A172 (cell line): ENCODE measurements around the gene NTMT1. TPM values are rescaled to one million over a fixed set of nuclear protein-coding genes. Genes with fewer than 3 reads are reported as not detected.
A peak's percentile ranks its signal among the peaks of the same experiment; 100 is the strongest.

Experiments used
- DNase-seq: peaks from one replicate; pipeline ENCODE4 v3.0.0-alpha.2; 2015; ENCODE audit warnings: low spot score
- total RNA-seq: library from RNA; depleted of rRNA; stranded (reverse); fragments of >200 nt; shearing (Covaris generic); gene quantifications from 2 replicates; pipeline ENCODE4 v1.2.3, GENCODE V29; 2014

Gene NTMT1
- total RNA-seq, 1 experiment from 2014 or later = 43.8 TPM

DNA sequence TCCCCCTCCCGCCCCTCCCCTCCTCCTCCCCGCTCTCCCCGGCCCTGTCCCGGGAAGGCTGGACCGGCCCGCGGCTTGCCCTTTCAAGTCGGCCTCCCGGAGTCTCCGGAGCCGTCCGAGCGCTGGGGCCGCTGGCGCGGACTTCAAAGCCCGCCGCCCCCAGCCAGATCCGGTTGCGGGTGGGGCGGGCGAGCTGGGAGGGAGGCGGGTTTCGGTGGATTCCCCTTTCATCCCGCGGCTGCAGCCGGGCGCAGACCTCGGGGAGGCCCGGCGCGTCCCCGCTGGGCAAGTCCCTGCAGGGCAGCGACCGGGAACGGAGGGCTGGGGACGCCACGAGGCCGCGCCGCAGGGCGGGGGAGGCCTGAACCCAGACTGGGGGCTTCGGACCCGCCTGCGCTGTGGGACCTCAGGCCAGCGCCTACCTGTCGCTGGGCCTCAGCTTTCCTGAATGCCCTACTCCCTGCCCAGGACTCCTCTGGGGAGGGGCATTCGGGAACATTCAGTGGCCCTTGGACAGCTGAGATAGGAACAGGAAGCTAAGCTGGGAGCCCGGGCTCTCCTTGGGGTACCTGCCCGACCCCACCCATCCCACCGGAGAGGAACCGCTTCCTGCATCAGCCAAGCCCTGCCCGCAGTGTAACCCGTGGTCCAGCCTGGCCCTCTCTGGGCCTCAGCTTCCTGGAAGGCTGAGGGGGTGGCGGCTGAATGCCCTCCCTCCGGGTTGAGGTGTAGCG is 28.4 kb upstream of the NTMT1 start:
- DNase-seq = no peak

- DNase-seq = no peak
Measured at GRCh38 chr9:129598089-129598596, 27.8 kb upstream of the NTMT1 start.

GRCh38 chr9:129601082-129601674 is 24.8 kb upstream of the NTMT1 start:
- DNase-seq = no peak

- no peak for DNase-seq
Measured at GRCh38 chr9:129602598-129603415, 23.2 kb upstream of the NTMT1 start.

- no peak for DNase-seq
Measured at GRCh38 chr9:129604056-129604765, 21.8 kb upstream of the NTMT1 start.

GRCh38 chr9:129604766-129605163 is 21.2 kb upstream of the NTMT1 start:
- DNase-seq = no peak

GRCh38 chr9:129606161-129607026 is 19.6 kb upstream of the NTMT1 start:
- DNase-seq = no peak

DNA sequence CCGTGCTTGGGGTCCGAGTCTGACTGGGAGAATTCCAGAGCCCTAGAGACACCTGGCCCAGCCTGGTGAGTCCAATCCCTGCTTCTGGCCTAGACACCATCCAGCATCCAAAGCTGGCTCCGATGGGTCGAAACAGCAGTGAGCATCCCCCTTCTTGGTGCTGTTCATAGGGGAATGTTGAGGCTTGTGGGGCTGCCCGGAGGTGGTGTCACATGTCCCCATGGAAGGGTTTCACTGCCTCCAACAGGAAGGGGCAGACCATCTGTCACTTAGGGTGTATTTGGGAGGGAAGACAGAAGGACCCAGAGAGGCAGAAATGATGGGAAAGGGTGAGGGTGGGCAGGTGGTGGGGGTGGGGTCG is 19.0 kb upstream of the NTMT1 start:
- DNase-seq = no peak

GRCh38 chr9:129608561-129609481 is 17.1 kb upstream of the NTMT1 start:
- DNase-seq = no peak

- peak; percentile 27 for DNase-seq
Measured at GRCh38 chr9:129609486-129610212, 16.3 kb upstream of the NTMT1 start.

- DNase-seq = no peak
Measured at GRCh38 chr9:129610213-129610472, 15.8 kb upstream of the NTMT1 start.

DNA sequence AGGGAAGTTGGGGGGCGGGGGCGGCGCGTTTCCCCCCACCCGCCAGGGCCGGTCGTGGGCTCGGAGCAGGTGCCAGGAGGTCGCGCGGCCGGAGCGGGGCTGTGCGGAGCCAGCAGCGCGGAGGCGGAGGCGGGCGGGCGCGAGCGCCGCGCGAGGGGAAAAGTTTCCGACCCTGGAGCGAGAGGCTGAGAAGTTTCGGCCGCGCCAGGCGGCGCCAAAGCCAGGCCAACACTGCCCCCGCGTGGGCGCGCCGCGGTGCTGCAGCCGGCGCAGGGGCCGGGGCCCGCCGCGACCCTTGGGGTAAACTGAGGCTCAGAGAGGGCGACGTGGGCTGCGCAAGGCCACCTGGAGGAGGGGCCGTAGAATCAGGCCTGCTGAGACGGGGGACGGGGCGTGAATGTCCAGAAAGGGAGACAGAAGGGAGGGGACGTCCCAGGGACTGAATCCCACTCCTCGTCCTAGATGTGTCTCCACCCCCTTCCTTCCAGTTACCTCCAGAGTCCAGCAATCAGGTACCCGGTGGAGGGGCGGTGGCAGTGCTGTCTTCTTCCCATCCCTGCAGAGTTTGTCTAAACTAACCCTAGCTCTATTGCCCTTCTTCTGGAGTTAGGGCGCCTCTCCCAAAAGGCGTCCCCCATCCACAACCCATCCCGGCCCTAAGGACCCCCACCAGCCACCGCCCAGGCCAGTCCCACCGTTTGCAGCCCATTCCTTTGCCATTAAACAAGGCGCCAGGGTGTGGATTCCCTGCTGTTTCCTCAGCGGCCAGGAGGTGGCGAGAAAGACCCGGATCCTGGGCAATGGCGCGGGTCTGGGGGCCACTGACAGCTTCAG is 15.3 kb upstream of the NTMT1 start:
- peak; percentile 31 for DNase-seq

DNA sequence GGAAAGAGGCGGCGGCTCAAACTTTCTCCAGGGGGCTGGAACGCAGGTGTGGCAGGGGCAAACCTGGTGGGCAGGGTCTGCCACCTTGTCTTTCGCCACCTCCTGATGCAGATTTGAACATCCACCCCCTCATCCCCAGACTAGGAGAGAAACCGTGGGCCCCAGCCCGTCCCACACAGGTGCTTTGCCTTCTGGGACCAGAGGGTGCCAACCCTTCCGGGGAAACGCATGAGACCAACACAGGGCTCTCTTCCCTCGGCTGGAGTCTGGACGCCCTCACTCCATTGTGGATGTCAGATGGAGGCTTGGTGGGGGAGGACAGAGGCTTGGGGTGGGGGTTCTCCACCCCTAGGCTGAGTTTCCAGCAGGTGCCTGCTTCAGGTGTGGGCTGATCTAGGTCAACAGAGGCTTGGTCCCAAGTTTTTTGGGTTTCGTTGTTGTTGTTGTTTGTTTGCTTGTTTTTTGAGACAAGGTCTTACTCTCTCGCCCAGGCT is 14.6 kb upstream of the NTMT1 start:
- no peak for DNase-seq

- DNase-seq = no peak
Measured at GRCh38 chr9:129612123-129612522, 13.8 kb upstream of the NTMT1 start.

DNA sequence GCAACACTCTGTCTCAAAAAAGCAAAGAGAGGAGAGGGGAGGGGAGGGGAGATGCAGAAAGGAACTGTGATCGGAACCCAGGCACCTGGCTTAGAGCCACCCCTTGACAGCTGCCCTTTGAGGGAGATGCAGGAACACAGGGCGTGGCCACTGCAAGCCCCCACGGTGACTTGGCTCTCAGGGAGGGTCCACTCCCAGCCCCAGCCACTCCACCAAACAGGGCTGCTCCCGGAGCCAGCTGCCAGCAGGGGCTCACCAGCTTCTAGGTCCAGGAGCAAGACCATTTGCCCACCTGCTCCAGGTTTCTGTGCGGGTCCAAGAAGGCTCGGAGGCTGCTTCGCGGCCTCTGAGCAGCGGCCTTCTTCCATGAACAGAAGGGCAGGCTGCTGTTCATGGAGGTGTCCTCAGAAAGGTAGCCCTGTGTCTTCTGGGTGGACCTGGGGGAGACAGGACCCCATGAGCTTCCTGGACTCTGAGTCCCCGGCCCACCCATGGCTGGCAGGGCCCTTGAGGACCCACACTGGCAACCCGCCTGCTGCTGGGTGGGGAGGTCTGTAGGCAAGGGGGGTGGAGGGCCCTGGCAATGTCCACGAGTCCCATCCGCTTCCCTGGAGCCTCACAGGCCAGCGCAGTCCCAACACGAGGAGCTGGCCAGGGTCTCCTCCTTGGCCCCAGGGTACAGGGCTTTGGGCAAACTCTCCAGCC is 13.0 kb upstream of the NTMT1 start:
- no peak for DNase-seq

- peak; percentile 42 for DNase-seq
Measured at GRCh38 chr9:129613520-129614175, 12.3 kb upstream of the NTMT1 start.

DNA sequence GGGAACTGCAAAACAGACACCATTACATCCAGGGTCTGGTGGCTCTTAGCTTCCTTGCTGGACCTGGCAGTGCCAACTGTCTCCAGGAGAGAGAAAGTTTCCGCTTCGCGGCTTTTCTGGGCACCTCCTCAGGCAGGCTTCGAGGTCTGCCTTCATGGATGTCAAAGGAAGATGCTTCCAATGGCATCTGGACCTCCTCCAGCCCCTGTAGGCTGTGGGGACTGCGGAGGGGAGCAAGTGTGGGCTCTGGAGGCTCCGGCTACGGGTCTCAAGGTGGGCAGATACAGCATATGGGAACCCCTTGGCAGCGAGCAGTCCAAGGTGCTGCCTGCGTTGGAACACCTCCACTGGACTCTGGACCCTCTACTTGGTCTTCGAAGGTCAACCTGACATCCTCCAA is 11.0 kb upstream of the NTMT1 start:
- DNase-seq = no peak
